ENCODE data around the gene USP19.

USP19 gene

GRCh38 chr3:49098429-49098828 lies 22.2 kb downstream of the USP19 start:
- TF ChIP-seq CTCF (conservative IDR thresholded peaks at IDR 0.05), result no peak
- H3K27ac ChIP-seq, result no peak overlapping the region

DNA sequence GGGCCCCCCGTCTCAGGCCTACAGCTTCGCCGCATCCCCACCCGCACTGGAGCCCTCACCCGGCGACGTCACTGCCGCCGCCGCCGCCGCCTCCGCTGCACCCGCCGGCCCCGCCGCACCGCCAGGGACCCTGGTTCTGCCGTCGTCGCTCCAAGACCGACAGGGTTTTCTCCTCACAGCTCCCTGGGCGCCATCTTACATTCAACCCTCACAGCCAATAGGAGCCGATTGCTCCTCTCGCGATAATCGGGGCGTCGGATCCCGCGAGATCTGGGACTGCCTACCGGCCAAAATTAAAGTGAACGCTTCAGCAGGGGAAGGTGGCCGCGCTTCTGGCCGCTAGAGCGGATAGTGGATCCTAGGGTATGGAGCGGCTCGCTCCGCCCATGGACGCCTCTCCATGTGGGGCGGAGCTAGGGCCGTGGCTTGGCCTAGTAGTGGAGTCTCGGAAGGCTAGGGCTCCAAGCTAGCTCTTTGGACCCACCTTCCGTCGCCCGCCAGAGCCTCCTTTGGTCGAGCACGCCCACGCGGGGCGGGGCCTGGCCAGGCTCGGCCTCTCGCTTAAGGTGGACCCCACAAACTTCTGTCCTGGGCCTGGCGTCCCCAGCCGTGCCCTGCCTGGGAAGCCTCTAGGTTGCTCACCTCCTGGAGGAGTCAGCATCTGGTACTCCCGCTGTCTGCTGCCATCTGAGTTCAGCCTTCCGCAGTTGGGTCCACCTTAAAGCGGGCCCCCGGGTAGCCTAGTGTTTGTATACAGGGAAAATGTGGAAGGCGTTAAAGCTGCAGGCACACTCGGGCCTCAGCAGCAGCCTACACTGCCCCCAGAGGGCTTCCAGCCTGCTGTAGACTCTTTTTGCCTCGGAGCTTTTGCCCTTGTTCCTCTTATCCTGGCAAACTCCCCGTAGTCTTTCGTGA lies 26.5 kb downstream of the USP19 start, which contains the start of gene QRICH1:
Gene QRICH1, minus strand, starts transcription at position 219 of the 915 bp plus-strand sequence. CDS start 17,054 bp downstream, outside the sequence.
- peak; percentile 87 for TF ChIP-seq CTCF (conservative IDR thresholded peaks at IDR 0.05)
- H3K27ac ChIP-seq, result peak within 1 kb of the TSS; percentile 98

DNA sequence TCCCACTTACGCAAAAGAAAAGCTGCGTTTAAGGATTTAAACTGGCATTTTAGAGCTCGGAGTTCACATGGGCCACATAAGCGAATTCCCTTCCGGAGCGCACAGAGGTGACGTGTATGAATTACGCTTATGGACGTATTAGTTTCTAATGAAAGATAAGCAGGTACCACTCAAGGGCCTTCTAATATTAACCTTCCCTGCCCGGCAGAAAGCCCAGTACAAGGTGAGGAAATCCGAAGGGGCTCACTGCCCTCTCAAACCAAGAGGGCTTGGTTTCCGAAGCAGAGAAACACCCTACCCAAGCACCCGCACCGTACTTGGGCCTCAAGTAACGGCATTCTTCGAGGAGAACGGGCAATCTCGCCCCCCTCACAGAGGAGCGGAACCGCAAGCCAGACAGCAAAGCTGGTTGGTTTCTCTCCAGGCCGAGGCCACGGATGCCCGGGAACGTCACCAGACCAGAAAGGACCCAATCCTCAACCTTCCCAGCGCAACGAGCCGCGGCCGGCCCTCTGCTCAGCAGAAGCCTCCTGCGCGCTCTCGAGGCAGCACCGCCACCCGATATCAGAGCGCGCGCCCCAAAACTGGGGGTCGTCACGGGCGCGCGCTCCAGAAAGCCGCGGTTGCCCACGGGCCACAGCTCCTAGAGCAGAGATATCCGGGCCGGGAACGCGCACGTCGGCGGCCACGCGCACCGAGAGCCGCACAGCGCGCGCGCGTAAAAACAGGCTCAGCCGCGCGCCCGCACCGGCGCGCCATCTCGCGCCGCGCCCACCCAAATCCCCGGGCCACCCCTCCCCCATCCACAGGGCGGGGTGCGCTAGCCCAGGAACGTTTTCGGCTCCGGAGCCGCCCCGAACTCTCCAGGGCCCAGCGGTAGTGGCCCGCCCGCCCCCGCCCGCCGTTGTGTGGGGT lies 27.4 kb downstream of the USP19 start:
- peak overlapping the region; percentile 98 for H3K27ac ChIP-seq
- TF ChIP-seq CTCF (conservative IDR thresholded peaks at IDR 0.05), result no peak

DNA sequence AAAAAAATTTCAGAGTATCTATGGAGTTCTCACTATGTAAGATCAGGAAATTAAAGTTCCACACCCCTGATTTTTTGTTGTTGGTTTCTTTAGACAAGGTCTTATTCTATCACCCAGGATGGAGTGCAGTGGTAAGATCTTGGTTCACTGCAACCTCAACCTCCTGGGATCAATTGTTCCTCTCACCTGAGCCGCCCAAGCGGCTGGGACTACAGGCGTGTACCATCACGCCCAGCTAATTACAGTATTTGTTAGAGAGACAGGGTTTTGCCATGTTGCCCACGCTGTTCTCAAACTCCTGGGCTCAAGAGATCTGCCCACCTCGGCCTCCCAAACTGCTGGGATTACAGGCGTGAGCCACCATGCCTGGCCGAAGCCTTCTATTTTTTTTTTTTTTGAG lies 39.2 kb downstream of the USP19 start:
- TF ChIP-seq CTCF (conservative IDR thresholded peaks at IDR 0.05), result no peak
- H3K27ac ChIP-seq, result no peak overlapping the region

DNA sequence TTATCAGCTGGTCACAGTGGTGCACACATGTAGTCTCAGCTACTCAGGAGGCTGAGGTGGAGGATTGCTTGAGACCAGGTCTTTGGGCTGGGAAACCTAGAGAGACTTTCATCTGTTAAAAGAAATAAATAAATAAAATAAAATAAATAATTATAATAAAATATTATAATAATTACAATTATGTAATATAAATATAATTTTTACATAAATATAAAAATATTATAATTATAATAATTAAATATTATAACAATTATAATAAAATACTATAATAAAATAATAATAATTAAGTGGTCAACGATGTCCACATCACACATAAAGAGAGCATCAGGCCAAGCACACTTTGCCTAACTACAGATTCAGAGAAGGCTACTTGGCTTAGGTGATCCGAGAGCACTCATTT lies 41.4 kb downstream of the USP19 start:
- no peak overlapping the region for H3K27ac ChIP-seq
- no peak for TF ChIP-seq CTCF (conservative IDR thresholded peaks at IDR 0.05)

- no peak for TF ChIP-seq CTCF (conservative IDR thresholded peaks at IDR 0.05)
- no peak overlapping the region for H3K27ac ChIP-seq
These were observed 44.0 kb downstream of the USP19 start for GRCh38 chr3:49076646-49077045.

DNA sequence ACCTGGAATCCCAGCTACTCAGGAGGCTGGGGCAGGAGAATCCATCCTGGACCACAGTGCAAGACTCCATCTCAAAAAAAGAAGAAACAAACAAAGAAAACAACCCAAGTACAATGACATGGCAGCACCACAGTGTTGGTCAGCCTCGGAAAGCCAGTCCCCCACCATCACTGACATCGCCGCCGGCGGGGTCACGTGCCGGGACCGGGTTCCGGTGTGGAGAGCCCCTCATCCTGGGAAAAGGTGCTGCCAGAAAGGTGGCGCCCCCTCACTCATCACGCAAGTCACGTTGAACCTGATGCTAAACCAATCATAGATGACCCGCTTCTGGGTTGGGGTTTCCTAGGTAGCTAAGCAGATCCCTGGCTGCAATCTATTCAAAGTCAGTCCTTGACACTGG lies 44.5 kb downstream of the USP19 start:
- no peak overlapping the region for H3K27ac ChIP-seq
- TF ChIP-seq CTCF (conservative IDR thresholded peaks at IDR 0.05), result no peak
